ENCODE results near the gene GXYLT1. TPM values are rescaled to one million over a fixed set of nuclear protein-coding genes. Genes with fewer than 3 reads are reported as not detected.
"Not testable (repeated sequence)": the region's sequence is repeated elsewhere in the genome, so short reads cannot be mapped to it uniquely, and the experiment has no call there.

GXYLT1 gene
- total RNA-seq, 1 donor from 2014 or later, result 39.8 TPM

- no peaks in the 10 kb centered on the region for H3K27me3 Mint-ChIP-seq (ENCODE audit: low read depth)
- TF ChIP-seq, protein P1, sequence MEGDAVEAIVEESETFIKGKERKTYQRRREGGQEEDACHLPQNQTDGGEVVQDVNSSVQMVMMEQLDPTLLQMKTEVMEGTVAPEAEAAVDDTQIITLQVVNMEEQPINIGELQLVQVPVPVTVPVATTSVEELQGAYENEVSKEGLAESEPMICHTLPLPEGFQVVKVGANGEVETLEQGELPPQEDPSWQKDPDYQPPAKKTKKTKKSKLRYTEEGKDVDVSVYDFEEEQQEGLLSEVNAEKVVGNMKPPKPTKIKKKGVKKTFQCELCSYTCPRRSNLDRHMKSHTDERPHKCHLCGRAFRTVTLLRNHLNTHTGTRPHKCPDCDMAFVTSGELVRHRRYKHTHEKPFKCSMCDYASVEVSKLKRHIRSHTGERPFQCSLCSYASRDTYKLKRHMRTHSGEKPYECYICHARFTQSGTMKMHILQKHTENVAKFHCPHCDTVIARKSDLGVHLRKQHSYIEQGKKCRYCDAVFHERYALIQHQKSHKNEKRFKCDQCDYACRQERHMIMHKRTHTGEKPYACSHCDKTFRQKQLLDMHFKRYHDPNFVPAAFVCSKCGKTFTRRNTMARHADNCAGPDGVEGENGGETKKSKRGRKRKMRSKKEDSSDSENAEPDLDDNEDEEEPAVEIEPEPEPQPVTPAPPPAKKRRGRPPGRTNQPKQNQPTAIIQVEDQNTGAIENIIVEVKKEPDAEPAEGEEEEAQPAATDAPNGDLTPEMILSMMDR (IDR thresholded peaks at IDR 0.05; ENCODE audit: unreplicated experiment), result no peak
- H3K4me3 Mint-ChIP-seq, result no peak overlapping the region
- no peaks in the 10 kb centered on the region for H3K4me1 Mint-ChIP-seq
- peaks cover 60% of the 10 kb centered on the region for H3K36me3 Mint-ChIP-seq
- no peak for DNase-seq (ENCODE audit: low spot score in 2 of 2, unreplicated experiment in 2 of 2)
- H3K9me3 Mint-ChIP-seq, result peaks cover 24% of the 10 kb centered on the region
- H3K27ac Mint-ChIP-seq, result no peak overlapping the region
These were observed 35.6 kb downstream of the GXYLT1 start for GRCh38 chr12:42109031-42109430.

GRCh38 chr12:42106791-42107190, 37.9 kb downstream of the GXYLT1 start:
- H3K27me3 Mint-ChIP-seq (ENCODE audit: low read depth); H3K27ac Mint-ChIP-seq; H3K4me3 Mint-ChIP-seq; H3K4me1 Mint-ChIP-seq; DNase-seq (ENCODE audit: low spot score in 2 of 2, unreplicated experiment in 2 of 2): not testable (repeated sequence)
- peaks cover 11% of the 10 kb centered on the region for H3K9me3 Mint-ChIP-seq
- peaks cover 39% of the 10 kb centered on the region for H3K36me3 Mint-ChIP-seq

GRCh38 chr12:42104784-42105183, 39.9 kb downstream of the GXYLT1 start:
- Mint-ChIP-seq H3K36me3 (peaks cover 19% of the 10 kb centered on the region), H3K27ac (no peak overlapping the region), H3K9me3 (peaks cover 1% of the 10 kb centered on the region), H3K4me1 (no peaks in the 10 kb centered on the region), H3K27me3 (ENCODE audit: low read depth) (no peaks in the 10 kb centered on the region), H3K4me3 (no peak overlapping the region)
- TF ChIP-seq, protein P1 (IDR thresholded peaks at IDR 0.05; ENCODE audit: unreplicated experiment), result no peak
- no peak for DNase-seq (ENCODE audit: low spot score in 2 of 2, unreplicated experiment in 2 of 2)

GRCh38 chr12:42104087-42104486, 40.6 kb downstream of the GXYLT1 start:
- no peak overlapping the region for H3K27ac Mint-ChIP-seq
- H3K36me3 Mint-ChIP-seq, result peaks cover 16% of the 10 kb centered on the region
- no peaks in the 10 kb centered on the region for H3K27me3 Mint-ChIP-seq (ENCODE audit: low read depth)
- TF ChIP-seq, protein P1 (IDR thresholded peaks at IDR 0.05; ENCODE audit: unreplicated experiment), result no peak
- no peaks in the 10 kb centered on the region for H3K9me3 Mint-ChIP-seq
- DNase-seq (ENCODE audit: low spot score in 2 of 2, unreplicated experiment in 2 of 2), result no peak
- no peaks in the 10 kb centered on the region for H3K4me1 Mint-ChIP-seq
- no peak overlapping the region for H3K4me3 Mint-ChIP-seq

DNA sequence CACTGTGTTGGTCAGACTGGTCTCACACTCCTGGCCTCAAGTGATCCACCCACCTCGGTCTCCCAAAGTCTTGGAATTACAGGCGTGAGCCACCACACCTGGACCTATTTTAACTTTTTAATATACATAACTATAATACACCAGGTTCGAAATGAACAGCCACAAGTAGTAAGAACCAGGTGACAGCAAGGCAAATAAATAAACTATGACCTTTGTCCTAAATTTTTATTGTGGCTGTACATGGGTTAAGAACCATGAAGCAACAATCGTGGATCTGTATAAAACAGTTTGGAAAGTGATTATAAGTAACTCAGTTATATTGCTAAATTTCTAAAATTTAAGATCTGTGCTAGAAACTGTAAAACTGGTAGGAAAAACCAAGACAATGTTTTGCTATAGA, 41.5 kb downstream of the GXYLT1 start:
- Mint-ChIP-seq H3K4me3 (no peak overlapping the region), H3K9me3 (no peaks in the 10 kb centered on the region), H3K4me1 (no peaks in the 10 kb centered on the region), H3K36me3 (peaks cover 10% of the 10 kb centered on the region), H3K27ac (no peak overlapping the region), H3K27me3 (ENCODE audit: low read depth) (no peaks in the 10 kb centered on the region)
- TF ChIP-seq, protein P1 (IDR thresholded peaks at IDR 0.05; ENCODE audit: unreplicated experiment), result no peak
- DNase-seq (ENCODE audit: low spot score in 2 of 2, unreplicated experiment in 2 of 2), result no peak

GRCh38 chr12:42102720-42103119, 42.0 kb downstream of the GXYLT1 start:
- Mint-ChIP-seq H3K9me3 (no peaks in the 10 kb centered on the region), H3K27ac (no peak overlapping the region), H3K4me3 (no peak overlapping the region), H3K27me3 (ENCODE audit: low read depth) (no peaks in the 10 kb centered on the region), H3K36me3 (peaks cover 8% of the 10 kb centered on the region), H3K4me1 (peaks cover 3% of the 10 kb centered on the region)
- no peak for DNase-seq (ENCODE audit: low spot score in 2 of 2, unreplicated experiment in 2 of 2)
- TF ChIP-seq, protein P1 (IDR thresholded peaks at IDR 0.05; ENCODE audit: unreplicated experiment), result no peak
